Calu3 (cell line): ENCODE measurements around the gene ZC3H18. TPM values are rescaled to one million over a fixed set of nuclear protein-coding genes. Genes with fewer than 3 reads are reported as not detected.
A peak's percentile ranks its signal among the peaks of the same experiment; 100 is the strongest.

Experiments used
- BruUV-seq: library from RNA; stranded (reverse); fragments of 400-500 nt; replicated peaks from 2 replicates; lab custom pipeline; 2021; lab: Mats Ljungman, UMichigan
- CTCF ChIA-PET: fragments of 300-600 bp; sonication (Branson Sonifier 250); formaldehyde crosslinking; loops from one replicate; lab custom pipeline; 2022; ENCODE audit warnings: antibody characterized with exemption; lab: Charles Lee
- DNase-seq: peaks from one replicate; pipeline ENCODE4 v3.0.0; 2022
- H3K27ac Mint-ChIP-seq: one replicate; pipeline ENCODE4 v1.8.0; 2022; ENCODE audit warnings: mixed read lengths; ENCODE audit not compliant: unreplicated experiment
- H3K27me3 Mint-ChIP-seq: one replicate; pipeline ENCODE4 v1.8.0; 2022; ENCODE audit warnings: mixed read lengths; ENCODE audit not compliant: unreplicated experiment
- H3K36me3 Mint-ChIP-seq: one replicate; pipeline ENCODE4 v1.8.0; 2022; ENCODE audit warnings: mild to moderate bottlenecking, moderate library complexity, mixed read lengths; ENCODE audit not compliant: insufficient read depth, unreplicated experiment
- H3K4me1 Mint-ChIP-seq: one replicate; pipeline ENCODE4 v1.8.0; 2022; ENCODE audit warnings: mild to moderate bottlenecking, low read depth, mixed read lengths; ENCODE audit not compliant: unreplicated experiment
- H3K4me3 Mint-ChIP-seq: one replicate; pipeline ENCODE4 v1.8.0; 2022; ENCODE audit warnings: mild to moderate bottlenecking, low read depth, moderate library complexity, mixed read lengths; ENCODE audit not compliant: unreplicated experiment
- H3K9me3 Mint-ChIP-seq: one replicate; pipeline ENCODE4 v1.8.0; 2022; ENCODE audit warnings: low read depth, mixed read lengths; ENCODE audit not compliant: unreplicated experiment
- intact Hi-C: fragments of 100-400 bp; cut with micrococcal nuclease; formaldehyde crosslinking; loops from one replicate; pipeline ENCODE4 v1.10.0; 2022; ENCODE audit not compliant: unreplicated experiment
- total RNA-seq: library from RNA; stranded (reverse); gene quantifications from 2 replicates; pipeline ENCODE4 v1.2.3, GENCODE V29; 2022
- TF ChIP-seq, protein P1 (sequence below): fragments of 200-600 bp; IDR thresholded peaks from one replicate; pipeline ENCODE4 v1.8.0; 2022; ENCODE audit warnings: antibody characterized with exemption; ENCODE audit not compliant: unreplicated experiment

Gene ZC3H18
- total RNA-seq, 1 experiment from 2014 or later = 85.7 TPM

DNA sequence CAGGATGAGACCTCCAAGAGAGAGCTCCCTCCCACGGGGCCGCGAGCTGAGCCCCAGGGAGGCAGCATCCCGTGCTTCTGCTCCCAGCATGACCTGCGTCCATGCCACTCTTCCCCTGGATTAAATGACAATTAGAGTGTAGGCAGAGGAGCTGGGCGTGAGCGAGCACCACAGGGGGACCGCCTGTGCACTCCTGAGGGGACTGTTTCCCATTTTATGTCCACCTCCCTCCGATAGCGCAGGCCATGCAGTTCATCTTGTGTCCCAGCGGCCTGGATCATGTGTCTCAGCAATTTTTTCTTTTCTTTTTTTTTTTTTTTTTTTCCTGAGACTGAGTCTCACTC, 62.4 kb downstream of the ZC3H18 start:
- CTCF ChIA-PET = interaction anchor here (0.7 to 1.4 kb wide), 3 partner anchors 10 to 62 kb away, joined by 3 to 6 read pairs (median 3); partner anchors contain the start of gene ZC3H18
- Mint-ChIP-seq H3K9me3 (no peaks in the 10 kb centered on the region), H3K4me1 (no peaks in the 10 kb centered on the region), H3K4me3 (no peak overlapping the region), H3K36me3 (peaks cover 65% of the 10 kb centered on the region), H3K27ac (no peak overlapping the region), H3K27me3 (peaks cover 9% of the 10 kb centered on the region)
- intact Hi-C loops = no loop called here
- DNase-seq = no peak
- no TSS peak for BruUV-seq
- TF ChIP-seq, protein P1, sequence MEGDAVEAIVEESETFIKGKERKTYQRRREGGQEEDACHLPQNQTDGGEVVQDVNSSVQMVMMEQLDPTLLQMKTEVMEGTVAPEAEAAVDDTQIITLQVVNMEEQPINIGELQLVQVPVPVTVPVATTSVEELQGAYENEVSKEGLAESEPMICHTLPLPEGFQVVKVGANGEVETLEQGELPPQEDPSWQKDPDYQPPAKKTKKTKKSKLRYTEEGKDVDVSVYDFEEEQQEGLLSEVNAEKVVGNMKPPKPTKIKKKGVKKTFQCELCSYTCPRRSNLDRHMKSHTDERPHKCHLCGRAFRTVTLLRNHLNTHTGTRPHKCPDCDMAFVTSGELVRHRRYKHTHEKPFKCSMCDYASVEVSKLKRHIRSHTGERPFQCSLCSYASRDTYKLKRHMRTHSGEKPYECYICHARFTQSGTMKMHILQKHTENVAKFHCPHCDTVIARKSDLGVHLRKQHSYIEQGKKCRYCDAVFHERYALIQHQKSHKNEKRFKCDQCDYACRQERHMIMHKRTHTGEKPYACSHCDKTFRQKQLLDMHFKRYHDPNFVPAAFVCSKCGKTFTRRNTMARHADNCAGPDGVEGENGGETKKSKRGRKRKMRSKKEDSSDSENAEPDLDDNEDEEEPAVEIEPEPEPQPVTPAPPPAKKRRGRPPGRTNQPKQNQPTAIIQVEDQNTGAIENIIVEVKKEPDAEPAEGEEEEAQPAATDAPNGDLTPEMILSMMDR = no peak

DNA sequence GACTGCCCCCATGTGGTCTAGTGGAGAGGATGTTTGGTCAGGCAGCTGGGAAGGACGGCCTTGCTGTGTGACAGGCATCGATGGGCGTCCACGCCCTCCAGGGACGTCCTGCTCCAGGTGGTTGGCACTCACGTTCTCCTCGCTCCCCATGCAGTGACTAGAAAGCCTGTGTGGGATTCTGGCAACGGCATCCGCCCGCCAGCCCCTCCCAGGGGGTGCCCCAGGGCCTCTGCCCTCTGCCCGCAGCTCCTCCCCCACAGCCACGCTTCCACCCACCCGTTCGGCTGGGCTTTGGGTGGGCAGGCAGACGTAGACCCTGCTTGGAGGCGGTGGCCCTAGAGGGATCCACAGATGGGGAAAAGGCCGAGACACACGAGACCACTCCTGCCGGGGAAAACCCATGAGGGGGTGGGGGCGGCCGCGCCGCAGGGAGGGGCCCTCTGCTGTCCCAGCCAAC, 63.5 kb downstream of the ZC3H18 start:
- Mint-ChIP-seq H3K4me3 (peak overlapping the region; percentile 61), H3K27ac (no peak overlapping the region)
- DNase-seq = peak; percentile 64

DNA sequence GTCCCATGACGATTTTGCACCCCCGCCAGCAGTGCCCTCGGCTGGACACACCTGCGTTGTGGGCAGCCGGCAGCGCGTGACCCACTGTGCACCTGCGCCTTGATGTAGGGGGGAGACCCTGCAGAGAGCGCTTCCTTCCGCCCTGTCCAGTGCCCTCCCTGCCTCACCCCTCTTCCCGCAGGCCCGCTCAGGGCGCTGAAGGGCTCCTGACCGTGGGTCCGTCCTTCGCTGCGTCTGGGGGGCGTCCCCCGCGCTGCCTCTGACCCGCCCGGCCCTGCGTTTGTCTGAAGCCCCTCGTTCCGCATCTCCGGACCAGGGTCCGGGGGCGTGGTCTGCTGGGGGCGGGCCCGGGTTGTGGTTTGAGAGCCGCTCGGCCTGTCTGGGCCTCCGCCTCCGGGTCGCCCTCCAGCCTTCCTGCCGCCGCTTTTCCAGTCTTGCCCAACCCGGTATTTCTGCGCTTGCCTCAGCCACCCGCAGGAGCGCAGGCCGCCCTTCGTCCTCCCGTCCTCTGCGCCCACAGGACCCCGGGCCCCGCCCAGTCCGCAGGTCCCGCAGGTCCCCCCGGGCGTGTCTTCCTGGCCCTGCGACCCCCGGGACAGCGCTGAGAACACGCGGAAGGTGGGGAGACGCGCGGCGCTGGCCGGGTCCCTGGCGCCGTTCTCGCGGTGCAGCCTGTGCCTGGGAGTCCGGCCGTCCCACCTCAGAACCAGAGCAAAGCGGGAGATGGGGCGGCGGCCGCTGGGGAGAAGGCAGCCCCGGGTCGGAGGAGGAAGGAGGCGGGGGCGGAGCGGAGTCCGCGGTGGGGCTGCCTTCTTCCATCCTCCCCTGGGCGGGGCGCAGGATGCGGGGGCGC, 64.2 kb downstream of the ZC3H18 start:
- intact Hi-C loops = no loop called here
- H3K9me3 Mint-ChIP-seq = no peaks in the 10 kb centered on the region
- peak overlapping the region; percentile 61 for H3K4me3 Mint-ChIP-seq
- no TSS peak for BruUV-seq
- peaks cover 64% of the 10 kb centered on the region for H3K36me3 Mint-ChIP-seq
- peaks cover 12% of the 10 kb centered on the region for H3K4me1 Mint-ChIP-seq
- H3K27me3 Mint-ChIP-seq = peaks cover 24% of the 10 kb centered on the region
- CTCF ChIA-PET = interaction anchor here (0.9 kb wide), 1 partner anchor 18 kb away, joined by 3 read pairs; no protein-coding TSS in a partner anchor
- no peak for DNase-seq
- H3K27ac Mint-ChIP-seq = no peak overlapping the region
- TF ChIP-seq, protein P1 = no peak

More for the DNA sequence above, 63.5 kb downstream of the ZC3H18 start:
- Mint-ChIP-seq H3K27me3 (peaks cover 21% of the 10 kb centered on the region), H3K4me1 (peaks cover 10% of the 10 kb centered on the region), H3K9me3 (no peaks in the 10 kb centered on the region), H3K36me3 (peaks cover 68% of the 10 kb centered on the region)
- CTCF ChIA-PET = interaction anchor here (0.9 to 1.4 kb wide), 2 partner anchors 18 to 64 kb away, joined by 3 read pairs; partner anchors contain the start of gene ZC3H18
- TF ChIP-seq, protein P1 = no peak
- intact Hi-C loops = no loop called here
- no TSS peak for BruUV-seq

DNA sequence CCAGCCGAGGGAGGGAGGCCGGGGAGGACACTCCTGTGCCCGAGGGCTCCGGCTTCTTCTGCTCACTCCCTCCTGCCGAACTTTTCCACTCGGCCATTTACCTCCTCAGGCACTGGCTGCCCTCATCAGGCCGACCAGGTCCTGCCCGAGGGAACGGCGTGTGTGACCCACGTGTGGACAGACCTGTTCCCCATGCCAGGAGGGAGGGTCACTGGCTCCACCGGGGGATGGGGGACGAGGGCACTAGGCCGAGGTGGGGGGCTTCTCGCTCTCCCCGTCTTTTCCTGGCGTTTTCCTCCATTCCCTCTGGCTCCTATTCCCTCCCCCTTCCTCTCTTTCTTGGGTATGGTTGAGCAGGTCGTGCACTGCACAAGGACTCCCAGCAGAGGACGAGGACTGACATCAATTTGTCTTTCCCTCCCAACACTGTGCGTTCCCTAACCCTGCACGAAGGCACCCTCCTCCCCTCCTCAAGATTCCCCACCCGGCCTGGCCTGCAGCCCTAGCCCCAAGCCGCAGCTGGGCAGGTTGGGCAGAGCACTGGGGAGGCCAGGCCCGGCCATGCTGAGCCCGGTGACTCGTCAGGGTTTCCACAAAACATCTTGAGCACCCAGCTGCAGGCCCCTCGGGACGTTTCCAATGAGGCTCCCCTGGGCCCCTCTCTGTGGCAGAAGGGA, 64.9 kb downstream of the ZC3H18 start:
- intact Hi-C loops = no loop called here
- H3K9me3 Mint-ChIP-seq = no peaks in the 10 kb centered on the region
- CTCF ChIA-PET = no interaction called here
- H3K4me1 Mint-ChIP-seq = peaks cover 16% of the 10 kb centered on the region
- peaks cover 67% of the 10 kb centered on the region for H3K36me3 Mint-ChIP-seq
- peak overlapping the region; percentile 61 for H3K4me3 Mint-ChIP-seq
- peaks cover 31% of the 10 kb centered on the region for H3K27me3 Mint-ChIP-seq
- H3K27ac Mint-ChIP-seq = no peak overlapping the region
- TF ChIP-seq, protein P1 = no peak
- no peak for DNase-seq
- BruUV-seq = no TSS peak
